Right renal pelvis (tissue), 4 donors: ENCODE measurements around the gene SH3RF2. TPM values are rescaled to one million over a fixed set of nuclear protein-coding genes. Genes with fewer than 3 reads are reported as not detected.
"Not testable (repeated sequence)": the region's sequence is repeated elsewhere in the genome, so short reads cannot be mapped to it uniquely, and the experiment has no call there.

Source experiments
- DNase-seq, 4 donors: peaks; one replicate each; pipeline ENCODE4 v3.0.0-alpha.2; 2013; ENCODE audit warnings: low read depth in 4 of 4, low spot score in 3 of 4, missing footprints in 1 of 4
- polyA plus RNA-seq, 4 donors: library from polyadenylated mRNA; unstranded; fragments of 120-200 nt; gene quantifications; one replicate each; pipeline ENCODE4 v1.2.1, GENCODE V29; 2013; ENCODE audit not compliant: insufficient read length in 4 of 4

Gene SH3RF2, protein sequence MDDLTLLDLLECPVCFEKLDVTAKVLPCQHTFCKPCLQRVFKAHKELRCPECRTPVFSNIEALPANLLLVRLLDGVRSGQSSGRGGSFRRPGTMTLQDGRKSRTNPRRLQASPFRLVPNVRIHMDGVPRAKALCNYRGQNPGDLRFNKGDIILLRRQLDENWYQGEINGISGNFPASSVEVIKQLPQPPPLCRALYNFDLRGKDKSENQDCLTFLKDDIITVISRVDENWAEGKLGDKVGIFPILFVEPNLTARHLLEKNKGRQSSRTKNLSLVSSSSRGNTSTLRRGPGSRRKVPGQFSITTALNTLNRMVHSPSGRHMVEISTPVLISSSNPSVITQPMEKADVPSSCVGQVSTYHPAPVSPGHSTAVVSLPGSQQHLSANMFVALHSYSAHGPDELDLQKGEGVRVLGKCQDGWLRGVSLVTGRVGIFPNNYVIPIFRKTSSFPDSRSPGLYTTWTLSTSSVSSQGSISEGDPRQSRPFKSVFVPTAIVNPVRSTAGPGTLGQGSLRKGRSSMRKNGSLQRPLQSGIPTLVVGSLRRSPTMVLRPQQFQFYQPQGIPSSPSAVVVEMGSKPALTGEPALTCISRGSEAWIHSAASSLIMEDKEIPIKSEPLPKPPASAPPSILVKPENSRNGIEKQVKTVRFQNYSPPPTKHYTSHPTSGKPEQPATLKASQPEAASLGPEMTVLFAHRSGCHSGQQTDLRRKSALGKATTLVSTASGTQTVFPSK
- 1 to 10 TPM; 4.7 to 6.0 (median 5.0) TPM for polyA plus RNA-seq

- DNase-seq = peak; percentile 48 to 67 (median 60)
These were observed at the start of gene SH3RF2 for GRCh38 chr5:145936401-145937131. SH3RF2 (plus strand) TSS chr5:145936578; CDS start chr5:145937929, 1,351 bp downstream.

DNA sequence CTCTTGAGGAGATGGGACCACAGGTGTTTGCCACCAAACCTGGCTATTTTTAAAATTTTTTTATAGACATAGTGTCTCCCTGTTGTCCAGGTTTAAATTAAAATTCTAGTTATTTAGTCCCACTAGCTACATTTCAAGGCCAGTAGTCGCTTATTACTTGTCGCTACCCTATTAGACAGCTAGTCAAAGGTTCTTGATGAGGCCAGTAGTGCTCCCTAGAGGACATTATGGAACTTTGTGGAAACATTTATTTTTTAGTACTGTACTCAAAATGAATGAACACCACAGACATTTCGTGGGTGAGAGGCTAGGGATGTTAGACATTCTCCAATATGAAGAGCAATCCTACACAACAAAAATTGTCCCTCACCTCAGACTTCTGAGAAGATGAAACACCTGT, 49.2 kb upstream of the SH3RF2 start:
- no peak for DNase-seq

DNA sequence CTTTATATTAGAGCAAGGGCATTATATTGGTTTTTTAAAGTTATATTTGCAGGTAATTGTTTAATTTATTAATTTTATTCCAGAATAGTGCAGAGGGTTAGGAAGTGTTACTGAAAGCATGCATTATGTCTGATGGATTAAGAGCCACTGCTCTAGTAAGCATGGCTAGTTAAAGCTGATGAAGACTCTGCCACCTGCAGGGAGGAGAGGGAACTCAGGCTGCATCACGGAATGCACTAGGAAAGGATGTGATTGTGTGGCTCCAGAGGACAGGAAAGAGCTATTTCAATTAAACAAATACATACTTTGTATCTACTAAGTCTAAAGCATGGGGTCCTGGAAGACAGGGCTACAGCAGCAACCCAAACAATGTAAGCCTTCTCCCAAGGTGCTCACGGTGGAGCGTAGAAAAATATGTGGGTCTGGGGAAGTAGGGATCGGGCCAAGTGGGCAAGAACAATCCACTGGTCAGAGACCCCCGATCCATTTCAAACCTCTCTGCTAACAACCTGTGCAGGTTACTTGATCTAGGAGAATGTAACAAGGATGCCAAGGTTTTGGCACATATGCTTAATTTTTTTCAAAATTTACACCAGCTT, 48.3 kb upstream of the SH3RF2 start:
- DNase-seq = peak in 2 of 4 donors; percentile 15 to 24

GRCh38 chr5:145889611-145890010, 46.8 kb upstream of the SH3RF2 start:
- DNase-seq = no peak

DNA sequence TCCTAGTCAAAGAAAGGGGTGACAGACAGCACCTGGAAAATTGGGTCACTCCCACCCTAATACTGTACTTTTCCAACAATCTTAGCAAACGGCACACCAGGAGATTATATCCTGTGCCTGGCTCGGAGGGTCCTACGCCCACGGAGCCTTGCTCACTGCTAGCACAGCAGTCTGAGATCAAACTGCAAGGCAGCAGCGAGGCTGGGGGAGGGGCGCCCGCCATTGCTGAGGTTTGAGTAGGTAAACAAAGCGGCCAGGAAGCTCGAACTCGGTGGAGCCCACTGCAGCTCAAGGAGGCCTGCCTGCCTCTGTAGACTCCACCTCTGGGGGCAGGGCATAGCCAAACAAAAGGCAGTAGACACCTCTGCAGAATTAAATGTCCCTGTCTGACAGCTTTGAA, 45.0 kb upstream of the SH3RF2 start:
- not testable (repeated sequence) for DNase-seq

DNA sequence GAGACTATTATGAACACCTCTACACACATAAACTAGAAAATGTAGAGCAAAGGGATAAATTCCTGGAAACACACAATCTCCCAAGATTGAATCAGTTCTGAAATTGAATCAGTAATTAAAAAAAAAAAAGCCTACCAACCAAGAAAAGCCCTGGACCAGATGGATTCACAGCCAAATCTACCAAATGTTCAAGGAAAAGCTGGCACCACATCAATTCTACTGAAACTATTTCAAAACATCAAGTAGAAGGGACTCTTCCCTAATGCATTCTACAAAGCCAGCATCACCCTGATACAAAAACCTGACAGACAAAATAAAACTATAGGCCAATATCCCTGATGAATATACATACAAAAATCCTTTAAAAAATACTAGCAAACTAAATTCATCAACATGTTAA, 38.2 kb upstream of the SH3RF2 start:
- DNase-seq = no peak

DNA sequence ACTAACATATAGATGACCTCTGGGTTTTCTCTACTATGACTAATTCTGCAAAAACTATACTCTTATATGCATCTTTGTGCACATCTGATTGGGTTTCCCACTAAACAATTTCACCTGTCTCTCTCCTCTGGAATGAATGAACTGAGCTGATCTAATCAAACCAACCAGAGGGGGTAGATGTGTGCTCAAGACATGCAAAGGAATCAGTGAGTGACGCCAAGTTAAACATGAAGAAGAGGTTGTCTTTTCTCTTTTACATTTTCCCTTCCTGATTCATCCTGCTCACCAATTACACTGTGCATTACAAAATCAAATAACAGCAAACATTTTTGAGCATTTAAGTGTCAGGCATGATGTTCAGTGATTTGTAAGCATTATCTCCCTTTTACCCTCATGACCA, 34.0 kb upstream of the SH3RF2 start:
- DNase-seq = no peak

DNA sequence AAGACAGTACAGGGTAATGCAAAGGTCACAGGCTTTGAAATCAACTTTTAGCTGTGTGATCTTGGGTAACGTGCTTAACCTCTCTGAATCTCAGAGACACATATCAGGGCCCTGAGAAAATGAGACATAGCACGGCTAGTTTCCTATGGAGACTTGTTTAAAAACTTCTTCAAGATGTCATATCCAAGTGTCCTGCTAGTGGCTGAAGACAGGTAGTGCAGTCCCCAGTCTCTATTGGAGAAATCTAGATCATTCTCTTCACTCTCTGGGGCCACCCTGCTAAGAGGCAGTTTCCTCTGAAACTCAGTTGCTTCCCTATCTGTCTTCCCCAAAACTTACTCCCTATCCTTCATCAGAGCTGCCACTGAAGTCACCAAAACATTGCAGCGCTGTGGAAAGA, 33.3 kb upstream of the SH3RF2 start:
- no peak for DNase-seq

DNA sequence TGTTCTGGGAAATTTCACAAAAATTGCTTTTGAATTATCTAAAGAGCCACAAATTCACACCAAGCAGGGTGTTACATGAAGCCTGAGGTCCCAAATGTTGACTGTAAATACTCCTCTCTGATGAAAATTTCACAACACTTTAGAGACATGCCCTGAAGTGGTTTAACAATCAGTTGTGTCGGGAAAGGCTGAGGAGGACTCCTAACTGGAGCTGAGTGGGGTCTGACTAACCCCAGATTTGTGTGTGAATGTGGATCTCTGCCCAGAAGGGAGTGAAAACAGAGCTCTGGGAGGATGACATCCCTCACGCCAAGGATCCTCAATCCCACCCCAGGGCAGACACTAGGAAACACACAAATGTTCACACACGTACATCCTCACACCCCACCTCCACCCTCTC, 32.5 kb upstream of the SH3RF2 start:
- DNase-seq = no peak

DNA sequence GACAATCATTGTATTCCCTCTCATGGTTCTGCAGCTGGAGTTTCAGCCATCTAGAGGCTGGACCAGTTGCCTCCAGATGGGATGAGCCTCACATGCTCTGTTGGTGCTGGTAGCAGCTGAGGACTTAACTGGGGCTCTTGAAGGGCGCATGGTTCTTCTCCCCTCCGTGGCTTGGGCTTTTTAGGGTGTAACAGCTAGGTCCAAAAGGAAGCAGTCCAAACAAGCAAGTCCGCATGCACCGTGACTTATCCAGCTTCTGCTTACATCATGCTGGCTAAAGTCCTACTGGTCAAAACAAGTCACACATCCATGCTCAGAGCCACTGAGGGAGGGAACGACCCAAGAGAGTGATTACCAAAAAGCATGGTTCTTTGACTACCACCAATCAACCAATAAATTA, 31.6 kb upstream of the SH3RF2 start:
- DNase-seq = no peak

GRCh38 chr5:145906401-145906800, 30.0 kb upstream of the SH3RF2 start:
- no peak for DNase-seq

DNA sequence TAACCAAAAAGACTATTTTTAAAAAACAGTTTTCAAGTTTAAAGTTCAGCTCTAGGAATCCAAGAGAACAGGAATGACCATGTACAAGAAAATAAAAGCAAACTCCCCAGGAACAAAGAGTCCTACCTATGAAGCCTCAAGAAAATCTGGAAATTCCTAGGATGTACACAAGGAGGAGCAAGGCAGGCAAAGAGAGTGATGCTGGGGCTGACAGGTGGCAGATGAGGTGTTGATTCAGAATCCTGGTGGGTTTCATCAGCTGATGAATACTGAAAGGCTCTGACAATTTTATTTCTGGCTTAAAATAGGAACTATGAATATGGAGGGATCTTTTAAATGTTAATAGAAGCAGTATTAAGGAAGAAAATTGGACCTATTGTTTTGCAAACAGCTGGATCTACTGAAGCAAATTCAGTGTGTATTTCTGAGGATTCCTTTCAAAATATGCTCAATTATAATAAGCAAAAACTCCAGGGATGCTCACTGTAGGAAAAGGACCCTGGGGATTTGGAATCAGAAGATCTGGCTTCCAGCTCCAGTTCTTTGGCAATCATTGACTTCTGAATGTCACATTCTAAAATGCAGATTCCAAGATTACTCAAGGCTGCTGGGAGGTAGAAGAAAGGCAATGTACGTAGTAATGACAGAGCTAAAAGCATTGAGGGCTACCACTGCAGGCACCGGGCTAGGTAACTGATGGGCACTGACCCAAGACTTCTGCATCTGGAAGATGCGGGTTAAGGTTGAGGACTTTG, 28.0 kb upstream of the SH3RF2 start:
- DNase-seq = no peak

DNA sequence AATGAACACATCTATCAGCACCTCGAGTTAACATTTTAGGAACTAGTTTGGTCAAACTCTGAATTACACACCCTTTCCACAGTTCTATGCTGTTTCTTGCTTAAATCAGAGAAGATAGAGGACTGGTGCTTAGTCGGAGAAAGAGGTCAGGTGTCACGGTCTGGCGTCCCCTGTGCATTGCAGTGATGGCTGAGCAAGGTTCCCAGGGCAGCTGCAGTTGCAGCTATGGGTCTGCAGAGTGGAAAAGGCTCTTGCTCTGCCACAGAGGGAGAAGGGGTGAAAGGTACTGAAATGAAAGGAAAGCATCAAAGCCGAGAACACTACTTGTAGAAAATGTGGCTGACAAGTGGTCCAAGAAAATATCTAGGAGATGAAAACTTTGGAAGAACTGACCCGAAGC, 25.2 kb upstream of the SH3RF2 start:
- DNase-seq = no peak

GRCh38 chr5:145912019-145912418, 24.4 kb upstream of the SH3RF2 start:
- DNase-seq = no peak

DNA sequence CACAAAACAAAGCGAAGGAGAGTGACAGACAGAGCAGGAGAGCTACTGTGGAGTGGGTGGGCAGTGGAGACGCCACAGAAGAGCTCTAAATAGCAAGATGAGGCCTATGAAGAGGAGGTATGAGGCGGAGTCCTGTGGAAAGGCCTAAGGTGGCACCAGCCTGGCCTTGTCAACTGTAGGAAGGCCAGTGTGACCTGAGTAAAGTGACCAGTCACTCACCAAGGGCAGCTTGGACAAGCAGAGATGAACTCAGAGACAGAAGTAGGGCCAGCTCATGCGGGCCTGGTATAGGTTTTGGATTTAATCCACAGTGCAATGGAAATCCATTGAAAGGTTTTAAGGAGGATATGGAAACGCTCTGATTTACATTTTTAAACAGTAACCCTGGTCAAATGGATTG, 23.8 kb upstream of the SH3RF2 start:
- no peak for DNase-seq

DNA sequence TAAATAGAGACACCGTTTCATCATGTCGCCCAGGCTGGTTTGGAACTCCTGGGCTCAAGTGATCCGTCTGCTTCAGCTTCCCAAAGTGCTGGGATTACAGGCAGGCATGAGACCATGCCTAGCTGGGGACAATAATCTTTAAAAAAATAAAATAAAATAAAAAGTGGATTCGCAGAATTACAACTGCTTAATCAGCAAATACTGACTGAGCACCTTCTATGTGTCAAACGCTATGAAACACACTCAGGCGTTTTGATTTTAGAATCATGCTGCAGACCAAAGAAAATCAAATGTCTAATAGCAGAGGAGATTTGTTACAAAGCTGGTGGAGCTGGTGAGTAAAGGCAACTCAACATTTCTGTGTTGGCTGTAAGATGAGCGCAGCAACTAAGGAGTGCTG, 22.7 kb upstream of the SH3RF2 start:
- DNase-seq = no peak

GRCh38 chr5:145915970-145916638, 20.3 kb upstream of the SH3RF2 start:
- no peak for DNase-seq

DNA sequence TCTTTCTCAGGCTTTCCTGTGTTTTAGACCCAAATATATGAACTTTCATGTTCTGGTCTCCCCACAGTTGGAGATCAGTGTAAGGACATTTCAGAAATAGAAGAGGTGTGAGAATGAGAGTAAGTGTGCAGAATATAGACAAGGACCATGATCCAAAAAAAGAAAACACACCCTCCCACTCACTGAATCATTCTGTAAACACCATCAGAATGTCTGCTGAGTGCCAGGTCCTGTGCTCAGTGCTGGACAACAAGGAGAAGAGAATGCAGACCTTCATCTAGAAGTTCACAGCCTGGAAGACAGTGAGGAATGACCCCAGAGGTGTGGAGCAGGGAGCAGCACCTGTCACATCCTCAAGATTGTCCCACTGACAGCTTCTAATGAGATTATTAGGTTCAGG, 19.1 kb upstream of the SH3RF2 start:
- no peak for DNase-seq

DNA sequence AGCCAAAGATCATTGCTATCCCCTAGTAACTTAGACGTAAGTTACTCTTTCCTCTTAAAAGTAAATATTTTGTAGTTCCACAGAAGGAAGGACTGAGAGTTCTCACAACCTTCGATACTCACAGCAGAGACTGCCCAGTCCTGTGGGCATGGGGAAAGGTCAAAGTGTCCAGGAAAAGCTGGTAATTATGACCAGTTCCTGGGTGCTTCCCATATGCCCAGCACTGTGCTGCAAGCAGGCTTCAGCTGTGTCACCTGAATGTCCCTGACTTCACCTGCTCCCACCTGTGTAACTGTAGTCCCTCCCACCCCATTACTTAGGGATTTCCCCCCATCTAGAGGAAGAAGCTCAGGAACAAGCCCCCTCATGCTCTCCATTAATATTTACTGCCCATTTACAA, 18.0 kb upstream of the SH3RF2 start:
- DNase-seq = no peak

DNA sequence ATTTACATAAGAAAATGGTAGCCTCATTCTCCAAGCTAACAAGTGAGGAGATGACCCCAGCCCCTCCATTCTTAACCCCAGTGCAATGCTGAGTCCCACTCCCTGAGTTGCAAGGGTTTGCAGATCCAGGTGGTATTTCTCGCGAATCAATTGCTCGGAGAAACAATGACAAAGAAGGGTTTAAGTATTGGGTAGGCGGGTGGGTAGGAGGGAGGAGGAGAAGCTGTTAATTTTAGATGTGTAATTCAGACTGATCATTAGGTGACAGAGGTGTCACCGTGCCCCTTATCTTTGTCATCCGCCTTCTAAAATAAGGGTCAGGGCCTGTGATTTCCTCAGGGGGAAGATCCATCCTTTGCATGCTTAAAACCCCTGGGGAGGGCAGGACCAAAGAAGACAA, 17.0 kb upstream of the SH3RF2 start:
- no peak for DNase-seq
